Memory B cell (primary cell): ENCODE measurements around the gene LCOR.

Experiments used
- ATAC-seq: fragments of 150-1000 bp; cut with Tn5 transposase; 2 replicates; pipeline ENCODE4 v1.10.0; 2021; ENCODE audit warnings: low read depth, mild to moderate bottlenecking, moderate library complexity
- DNase-seq, 2 donors: peaks; one replicate each; pipeline ENCODE4 v3.0.0; 2022; ENCODE audit warnings: low spot score in 2 of 2
- H3K27ac Mint-ChIP-seq: one replicate; pipeline ENCODE4 v1.8.0; 2022; ENCODE audit warnings: mild to moderate bottlenecking, moderate library complexity, mixed read lengths
- H3K27me3 Mint-ChIP-seq: one replicate; pipeline ENCODE4 v1.8.0; 2022; ENCODE audit warnings: mixed read lengths
- H3K36me3 Mint-ChIP-seq: one replicate; pipeline ENCODE4 v1.8.0; 2022; ENCODE audit warnings: mild to moderate bottlenecking, mixed read lengths
- H3K4me1 Mint-ChIP-seq: one replicate; pipeline ENCODE4 v1.8.0; 2022; ENCODE audit warnings: mixed read lengths
- H3K4me3 Mint-ChIP-seq: one replicate; pipeline ENCODE4 v1.8.0; 2022; ENCODE audit warnings: mild to moderate bottlenecking, moderate library complexity, mixed read lengths
- H3K9me3 Mint-ChIP-seq: one replicate; pipeline ENCODE4 v1.8.0; 2022; ENCODE audit warnings: mixed read lengths

LCOR gene

DNA sequence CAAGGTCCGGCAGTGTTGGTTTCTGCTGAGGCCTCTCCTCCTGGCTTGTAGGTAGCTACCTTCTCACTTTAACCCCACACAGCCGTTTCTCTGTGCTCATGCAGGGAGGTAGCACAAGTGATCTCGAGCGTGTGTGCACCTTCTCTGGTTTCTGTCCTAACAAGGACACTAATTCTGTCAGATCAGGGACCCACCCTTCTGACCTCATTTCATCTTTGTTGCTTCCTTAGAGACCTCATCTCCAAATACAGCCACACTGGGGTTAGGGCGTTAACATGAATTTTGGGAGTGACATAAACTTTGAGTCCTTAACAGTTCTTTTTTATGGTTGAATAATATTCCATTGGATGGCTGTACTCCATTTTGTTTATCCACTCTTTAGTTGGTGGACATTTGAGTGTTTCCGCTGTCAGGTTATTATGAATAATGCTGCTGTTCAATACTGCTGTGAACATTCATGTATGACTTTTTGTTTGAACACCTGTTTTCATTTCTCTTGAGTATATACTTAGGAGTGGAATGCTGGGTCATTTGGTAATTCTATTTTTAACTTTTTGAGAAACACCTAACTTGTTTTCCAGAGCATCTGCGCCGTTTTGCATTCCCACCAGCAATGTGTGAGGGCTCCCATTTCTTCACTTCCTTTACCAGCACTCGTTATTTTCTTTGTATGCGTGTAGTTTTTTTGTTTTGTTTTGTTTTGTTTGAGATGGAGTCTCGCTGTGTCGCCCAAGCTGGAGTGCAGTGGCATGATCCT is 57.5 kb downstream of the LCOR start:
- DNase-seq (no peak), ATAC-seq (no peak)
- H3K9me3 Mint-ChIP-seq: peaks cover 6% of the 10 kb centered on the region
- peaks cover 31% of the 10 kb centered on the region for H3K36me3 Mint-ChIP-seq
- no peaks in the 10 kb centered on the region for H3K27me3 Mint-ChIP-seq
- no peak overlapping the region for H3K27ac Mint-ChIP-seq
- no peak overlapping the region for H3K4me3 Mint-ChIP-seq
- H3K4me1 Mint-ChIP-seq: peaks cover 10% of the 10 kb centered on the region

DNA sequence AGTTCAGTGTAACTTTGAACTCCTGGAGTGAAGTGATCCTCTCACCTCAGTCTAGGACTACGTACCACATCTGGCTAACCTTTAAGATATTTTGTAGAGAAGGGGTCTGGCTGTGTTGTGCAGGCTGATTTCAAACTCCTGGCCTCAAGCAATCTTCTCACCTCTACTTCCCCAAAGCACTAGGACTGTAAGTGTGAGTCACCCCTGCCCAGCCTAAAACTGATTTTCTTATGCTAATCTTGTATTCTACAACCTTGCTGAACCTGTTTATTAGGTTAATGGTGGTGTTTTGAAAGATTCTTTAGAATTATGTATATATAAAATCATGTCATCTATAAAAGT is 58.0 kb downstream of the LCOR start:
- Mint-ChIP-seq H3K9me3 (peaks cover 6% of the 10 kb centered on the region), H3K36me3 (peaks cover 33% of the 10 kb centered on the region), H3K4me1 (peaks cover 13% of the 10 kb centered on the region), H3K27me3 (no peaks in the 10 kb centered on the region), H3K27ac (no peak overlapping the region), H3K4me3 (no peak overlapping the region)
- DNase-seq (no peak), ATAC-seq (no peak)

DNA sequence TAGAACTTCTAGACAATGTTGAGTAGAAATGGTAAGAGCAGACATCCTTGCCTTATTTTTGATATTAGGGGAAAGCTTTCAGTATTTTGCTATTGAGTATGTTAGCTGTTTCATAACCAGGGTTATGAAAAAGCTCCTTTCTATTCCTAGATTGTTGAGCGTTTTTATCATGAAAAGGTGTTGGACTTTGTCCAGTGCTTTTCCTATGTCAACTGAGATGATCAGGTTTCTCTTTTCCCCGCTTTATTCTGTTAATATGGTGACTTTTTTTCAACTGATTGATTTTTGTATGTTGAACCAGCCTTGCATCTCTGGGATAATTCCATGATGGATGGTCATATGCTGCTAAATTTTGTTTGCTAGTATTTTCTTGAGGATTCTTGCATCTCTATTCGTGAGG is 58.5 kb downstream of the LCOR start:
- H3K9me3 Mint-ChIP-seq: peaks cover 6% of the 10 kb centered on the region
- no peak for ATAC-seq
- H3K4me1 Mint-ChIP-seq: peaks cover 17% of the 10 kb centered on the region
- no peaks in the 10 kb centered on the region for H3K27me3 Mint-ChIP-seq
- peaks cover 34% of the 10 kb centered on the region for H3K36me3 Mint-ChIP-seq
- no peak overlapping the region for H3K4me3 Mint-ChIP-seq
- no peak for DNase-seq
- H3K27ac Mint-ChIP-seq: no peak overlapping the region

DNA sequence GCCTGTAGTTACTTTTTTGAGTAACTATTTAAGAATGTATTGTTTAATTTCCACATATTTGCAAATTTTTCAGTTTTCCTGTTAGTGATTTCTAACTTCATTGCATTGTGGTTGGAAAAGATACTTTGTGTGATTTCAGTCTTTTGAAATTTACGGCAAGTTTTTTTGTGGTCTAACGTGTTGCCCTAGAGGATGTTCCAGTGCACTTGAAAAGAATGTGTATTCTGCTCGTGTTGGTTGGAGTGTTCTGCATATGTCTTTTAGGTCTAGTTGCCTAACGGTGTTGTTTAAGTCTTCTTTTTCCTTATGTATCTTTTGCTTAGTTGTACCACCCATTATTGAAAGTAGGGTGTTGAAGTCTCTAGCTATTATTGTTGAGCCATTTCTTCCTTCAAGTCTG is 59.7 kb downstream of the LCOR start:
- DNase-seq (no peak), ATAC-seq (no peak)
- Mint-ChIP-seq H3K27me3 (no peaks in the 10 kb centered on the region), H3K4me1 (peaks cover 23% of the 10 kb centered on the region), H3K36me3 (peaks cover 33% of the 10 kb centered on the region), H3K27ac (no peak overlapping the region), H3K9me3 (peaks cover 6% of the 10 kb centered on the region), H3K4me3 (no peak overlapping the region)

DNA sequence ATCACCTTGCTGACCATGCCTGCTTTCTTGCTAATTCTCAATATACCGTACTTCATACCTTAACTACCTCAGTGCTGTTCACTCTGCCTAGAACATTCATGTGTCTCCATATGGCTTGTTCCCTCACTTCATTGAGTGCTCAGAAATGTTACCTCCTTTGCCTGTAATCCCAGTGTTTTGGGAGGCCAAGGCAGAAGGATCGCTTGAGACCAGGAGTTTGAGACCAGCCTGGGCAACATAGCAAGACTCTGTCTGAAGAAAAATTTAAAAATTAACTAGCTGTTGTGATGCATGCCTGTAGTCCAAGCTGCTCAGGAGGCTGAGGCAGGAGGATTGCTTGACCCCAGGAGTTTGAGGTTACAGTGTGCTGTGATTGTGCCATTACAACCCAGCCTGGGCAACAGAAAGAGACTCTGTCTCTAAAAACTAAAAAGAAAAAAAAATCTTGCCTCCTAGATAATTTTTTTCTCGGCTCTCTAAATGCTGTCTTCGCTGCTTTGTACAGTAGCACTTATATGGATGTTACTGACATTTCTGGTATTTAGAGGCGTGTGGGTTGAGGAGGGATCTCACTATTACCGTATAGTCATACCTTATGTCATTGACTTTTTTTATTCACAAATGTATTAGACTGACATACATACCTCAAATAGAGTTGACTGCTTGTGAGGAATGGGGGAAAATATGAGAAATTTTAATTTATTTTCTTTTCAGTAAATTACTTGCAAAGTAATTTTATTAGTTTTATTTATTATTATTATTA is 63.7 kb downstream of the LCOR start:
- peak overlapping the region; percentile 5 for H3K27ac Mint-ChIP-seq
- peaks cover 33% of the 10 kb centered on the region for H3K4me1 Mint-ChIP-seq
- H3K36me3 Mint-ChIP-seq: peaks cover 22% of the 10 kb centered on the region
- H3K9me3 Mint-ChIP-seq: peaks cover 5% of the 10 kb centered on the region
- no peaks in the 10 kb centered on the region for H3K27me3 Mint-ChIP-seq
- no peak for DNase-seq
- ATAC-seq: no peak
- H3K4me3 Mint-ChIP-seq: no peak overlapping the region

DNA sequence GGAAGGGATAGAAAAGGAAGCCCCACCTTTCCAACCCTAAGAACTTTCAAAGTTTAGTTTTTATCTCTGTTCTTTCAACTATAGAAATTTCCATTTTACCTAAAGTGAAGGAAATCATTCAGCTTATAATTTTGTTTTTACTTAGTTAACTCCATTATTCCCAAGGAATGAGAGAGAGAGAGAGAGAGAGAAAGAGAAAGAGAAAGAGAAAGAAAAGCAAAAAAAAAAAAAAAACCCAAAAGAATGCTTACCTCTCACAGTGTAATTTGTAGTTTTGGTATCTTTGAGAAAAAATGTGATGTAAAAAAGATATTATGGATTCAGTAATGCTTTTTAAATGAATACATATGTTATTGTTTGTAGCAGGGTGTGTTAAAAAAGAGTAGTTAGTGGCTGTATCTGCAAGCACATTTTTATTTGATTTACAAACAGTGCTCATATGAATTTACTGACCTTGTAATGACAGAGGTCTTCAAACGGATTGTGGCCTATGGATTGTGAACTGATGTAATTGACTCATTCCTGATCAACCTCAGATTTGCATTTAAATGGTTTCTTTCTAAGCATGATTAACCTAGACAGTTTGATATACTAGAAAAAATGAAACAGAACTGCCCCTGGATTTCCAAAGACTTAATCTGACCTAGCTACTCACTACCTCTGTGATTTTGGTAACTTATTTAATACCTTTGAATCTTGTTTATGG is 64.9 kb downstream of the LCOR start:
- H3K27me3 Mint-ChIP-seq: no peaks in the 10 kb centered on the region
- peaks cover 18% of the 10 kb centered on the region for H3K36me3 Mint-ChIP-seq
- H3K4me1 Mint-ChIP-seq: peaks cover 35% of the 10 kb centered on the region
- ATAC-seq (no peak), DNase-seq (no peak)
- H3K4me3 Mint-ChIP-seq: no peak overlapping the region
- H3K27ac Mint-ChIP-seq: no peak overlapping the region
- H3K9me3 Mint-ChIP-seq: peaks cover 3% of the 10 kb centered on the region

DNA sequence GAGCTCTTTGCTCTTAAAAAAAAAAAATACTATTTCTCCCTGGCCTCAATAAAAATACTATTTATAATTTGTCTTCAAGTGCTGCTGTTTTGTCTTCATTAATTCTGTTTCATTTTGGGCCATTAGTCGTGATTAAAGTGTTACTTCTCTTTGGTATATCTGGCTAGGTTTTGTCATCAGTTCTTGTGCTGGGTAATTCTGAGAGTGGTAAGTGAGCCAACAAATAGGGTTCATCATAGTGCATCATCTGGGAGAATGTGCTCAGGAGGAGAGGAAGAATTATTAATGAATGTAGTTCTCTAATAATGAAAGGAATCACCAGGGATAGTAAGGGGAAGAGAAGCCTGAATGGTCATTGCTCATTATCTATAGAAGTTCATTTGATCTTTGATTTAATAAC is 70.0 kb downstream of the LCOR start:
- peaks cover 33% of the 10 kb centered on the region for H3K4me1 Mint-ChIP-seq
- peak overlapping the region; percentile 10 for H3K27ac Mint-ChIP-seq
- no peak for DNase-seq
- H3K4me3 Mint-ChIP-seq: no peak overlapping the region
- no peaks in the 10 kb centered on the region for H3K27me3 Mint-ChIP-seq
- peaks cover 3% of the 10 kb centered on the region for H3K36me3 Mint-ChIP-seq
- no peaks in the 10 kb centered on the region for H3K9me3 Mint-ChIP-seq
- no peak for ATAC-seq

DNA sequence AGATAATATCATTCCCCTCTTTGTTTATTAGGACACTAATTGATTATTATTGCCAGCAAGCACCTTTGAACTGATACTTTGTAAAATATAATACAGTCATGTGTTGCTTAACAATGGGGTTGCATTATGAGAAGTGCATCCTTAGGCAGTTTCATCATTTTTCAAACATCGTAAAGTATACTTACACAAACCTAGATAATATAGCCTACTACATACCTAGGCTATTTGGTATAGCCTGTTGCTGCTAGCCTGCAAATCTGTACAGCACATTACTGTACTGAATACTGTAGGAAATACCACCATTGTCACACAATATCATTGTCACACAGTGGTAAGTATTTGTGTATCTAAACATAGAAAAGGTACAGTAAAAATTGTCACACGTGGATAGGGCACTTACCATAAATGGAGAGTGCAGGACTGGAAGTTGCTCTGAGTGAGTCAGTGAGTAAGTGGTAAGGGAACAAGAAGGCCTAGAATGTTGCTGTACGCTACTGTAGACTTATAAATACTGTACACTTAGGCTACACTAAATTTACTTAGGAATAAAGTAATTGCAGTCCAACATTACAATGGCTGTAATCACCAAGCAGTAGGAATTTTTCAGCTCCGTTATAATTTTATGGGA is 70.7 kb downstream of the LCOR start:
- no peaks in the 10 kb centered on the region for H3K27me3 Mint-ChIP-seq
- H3K27ac Mint-ChIP-seq: no peak overlapping the region
- DNase-seq (no peak), ATAC-seq (no peak)
- no peak overlapping the region for H3K4me3 Mint-ChIP-seq
- H3K36me3 Mint-ChIP-seq: peaks cover 5% of the 10 kb centered on the region
- peaks cover 30% of the 10 kb centered on the region for H3K4me1 Mint-ChIP-seq
- no peaks in the 10 kb centered on the region for H3K9me3 Mint-ChIP-seq

DNA sequence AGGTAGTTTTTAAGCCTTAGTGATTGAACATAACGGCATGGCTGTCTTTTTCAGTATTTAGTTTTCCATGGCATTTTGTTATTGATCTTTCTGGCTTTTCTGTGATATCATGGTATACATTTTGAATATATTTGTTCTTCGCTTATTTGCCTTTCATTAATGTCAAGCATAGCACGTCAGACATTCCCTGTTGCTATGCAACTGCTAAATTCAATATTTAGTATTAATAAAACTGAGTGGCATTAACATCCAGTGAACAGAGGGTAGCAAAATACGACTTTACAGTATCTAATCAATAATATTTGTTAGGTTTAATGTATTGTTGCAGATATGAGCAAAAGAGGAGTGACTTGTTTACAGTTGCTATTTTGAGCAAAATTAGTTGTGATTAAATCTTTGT is 72.5 kb downstream of the LCOR start:
- H3K27me3 Mint-ChIP-seq: no peaks in the 10 kb centered on the region
- H3K9me3 Mint-ChIP-seq: no peaks in the 10 kb centered on the region
- DNase-seq: no peak
- H3K36me3 Mint-ChIP-seq: peaks cover 12% of the 10 kb centered on the region
- H3K4me1 Mint-ChIP-seq: peaks cover 26% of the 10 kb centered on the region
- ATAC-seq: no peak
- no peak overlapping the region for H3K4me3 Mint-ChIP-seq
- H3K27ac Mint-ChIP-seq: no peak overlapping the region

DNA sequence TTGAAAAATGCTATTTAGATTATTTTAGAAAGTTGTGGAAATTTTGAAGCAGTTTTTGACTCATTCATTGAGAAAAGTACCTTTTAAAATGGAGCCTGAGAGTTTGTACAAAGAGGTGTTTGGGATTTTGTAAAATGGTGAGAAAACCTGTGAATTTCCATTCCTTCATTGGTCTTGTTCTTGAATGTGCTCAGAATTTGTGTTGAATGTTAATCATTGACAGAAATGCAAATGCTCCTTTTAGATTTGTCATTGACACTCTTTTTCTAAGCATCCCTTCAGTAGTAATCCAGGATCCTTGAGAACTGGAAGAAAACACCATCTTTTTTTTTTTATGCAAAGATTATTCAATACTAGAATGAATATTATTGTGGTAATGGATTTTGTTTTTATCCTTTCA is 74.8 kb downstream of the LCOR start:
- ATAC-seq (no peak), DNase-seq (no peak)
- Mint-ChIP-seq H3K27ac (no peak overlapping the region), H3K4me3 (no peak overlapping the region), H3K4me1 (peaks cover 27% of the 10 kb centered on the region), H3K9me3 (no peaks in the 10 kb centered on the region), H3K36me3 (peaks cover 10% of the 10 kb centered on the region), H3K27me3 (no peaks in the 10 kb centered on the region)

DNA sequence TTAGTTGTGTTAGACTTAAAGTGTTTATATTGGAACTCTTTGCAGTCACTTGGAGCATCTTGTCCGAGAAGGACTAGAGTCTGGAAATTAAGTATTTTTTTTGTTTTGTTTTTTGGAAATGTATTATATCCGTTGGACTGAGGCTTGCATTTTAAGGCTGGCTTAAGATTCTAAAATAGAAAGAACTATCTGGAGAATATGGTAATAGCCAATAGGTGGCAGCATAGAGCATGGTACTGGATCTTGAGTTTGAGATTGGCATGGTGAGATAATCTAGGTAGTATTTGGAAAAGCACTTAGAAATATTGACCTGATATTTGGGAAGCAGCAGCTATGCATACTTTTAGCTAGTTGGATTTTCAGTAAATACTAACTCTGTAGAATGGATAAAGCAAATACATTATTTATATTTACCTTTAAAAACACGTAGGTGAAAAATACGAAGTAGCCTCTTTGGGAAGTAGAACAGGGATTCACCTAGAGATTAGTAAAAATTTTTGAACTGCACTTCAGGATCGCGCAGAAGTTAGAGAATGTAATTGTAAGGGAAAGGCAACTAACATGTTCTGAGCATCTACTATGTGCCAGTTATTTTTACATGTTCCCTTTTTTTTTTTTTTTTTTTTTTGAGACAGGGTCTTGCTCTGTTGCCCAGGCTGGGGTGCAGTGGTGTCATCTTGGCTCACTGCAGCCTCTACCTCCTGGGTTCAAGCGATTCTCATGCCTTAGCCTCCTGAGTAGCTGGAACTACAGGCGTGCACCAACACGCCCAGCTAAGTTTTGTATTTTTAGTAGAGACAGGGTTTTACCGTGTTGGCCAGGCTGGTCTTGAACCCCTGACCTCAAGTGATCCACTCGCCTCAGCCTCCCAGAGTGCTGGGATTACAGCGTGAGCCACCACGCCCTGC is 78.6 kb downstream of the LCOR start:
- no peaks in the 10 kb centered on the region for H3K9me3 Mint-ChIP-seq
- peak; percentile 17 to 37 for DNase-seq
- ATAC-seq: peak; percentile 34
- H3K27ac Mint-ChIP-seq: no peak overlapping the region
- H3K36me3 Mint-ChIP-seq: peaks cover 22% of the 10 kb centered on the region
- H3K4me1 Mint-ChIP-seq: peaks cover 17% of the 10 kb centered on the region
- no peaks in the 10 kb centered on the region for H3K27me3 Mint-ChIP-seq
- no peak overlapping the region for H3K4me3 Mint-ChIP-seq

DNA sequence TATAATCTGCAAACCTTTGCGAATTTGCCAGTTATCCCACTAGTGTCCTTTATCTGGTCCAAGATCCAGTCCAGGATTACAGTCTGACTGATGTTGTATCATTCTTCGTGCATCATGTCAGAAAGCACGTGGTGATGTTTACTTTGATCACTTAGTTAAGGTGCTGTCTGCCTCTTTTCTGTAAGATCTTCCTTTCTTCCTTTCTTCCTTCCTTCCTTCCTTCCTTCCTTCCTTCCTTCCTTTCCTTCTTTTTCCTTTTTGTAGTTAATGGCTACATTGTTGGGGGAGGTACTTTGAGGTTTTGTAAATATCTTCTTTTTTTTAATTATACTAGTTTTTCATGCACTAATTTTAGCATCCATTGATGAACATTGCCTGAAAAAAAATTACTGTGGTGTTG is 80.3 kb downstream of the LCOR start:
- peaks cover 18% of the 10 kb centered on the region for H3K4me1 Mint-ChIP-seq
- no peak for ATAC-seq
- no peaks in the 10 kb centered on the region for H3K9me3 Mint-ChIP-seq
- H3K27ac Mint-ChIP-seq: no peak overlapping the region
- H3K4me3 Mint-ChIP-seq: no peak overlapping the region
- no peaks in the 10 kb centered on the region for H3K27me3 Mint-ChIP-seq
- H3K36me3 Mint-ChIP-seq: peaks cover 23% of the 10 kb centered on the region
- no peak for DNase-seq

DNA sequence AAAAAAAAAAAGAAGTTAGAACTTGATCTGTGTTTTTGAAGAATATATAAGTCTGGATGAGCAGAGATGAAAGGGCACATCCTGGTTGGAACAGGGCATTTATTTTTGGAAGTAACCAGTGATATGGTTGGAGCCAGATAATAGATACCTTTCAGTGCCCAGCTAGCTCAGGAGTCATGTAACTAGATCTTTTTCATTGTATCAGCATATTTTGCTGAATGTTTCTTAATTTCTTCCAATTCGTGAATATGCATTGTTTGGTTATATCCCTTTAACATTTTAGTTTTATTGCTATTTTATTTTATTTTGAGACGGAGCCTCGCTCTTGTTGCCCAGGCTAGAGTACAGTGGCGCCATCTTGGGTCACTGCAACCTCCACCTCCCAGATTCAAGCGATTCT is 81.8 kb downstream of the LCOR start:
- Mint-ChIP-seq H3K27ac (no peak overlapping the region), H3K9me3 (no peaks in the 10 kb centered on the region), H3K4me3 (no peak overlapping the region), H3K27me3 (no peaks in the 10 kb centered on the region), H3K36me3 (peaks cover 25% of the 10 kb centered on the region), H3K4me1 (peaks cover 27% of the 10 kb centered on the region)
- no peak for DNase-seq
- ATAC-seq: no peak
